ENCODE results near the gene EBI3. TPM values are rescaled to one million over a fixed set of nuclear protein-coding genes. Genes with fewer than 3 reads are reported as not detected.
"Not testable (repeated sequence)": the region's sequence is repeated elsewhere in the genome, so short reads cannot be mapped to it uniquely, and the experiment has no call there.

The EBI3 gene
- polyA plus RNA-seq, 4 donors, result 0.18 to 0.68 (median 0.51) TPM

DNA sequence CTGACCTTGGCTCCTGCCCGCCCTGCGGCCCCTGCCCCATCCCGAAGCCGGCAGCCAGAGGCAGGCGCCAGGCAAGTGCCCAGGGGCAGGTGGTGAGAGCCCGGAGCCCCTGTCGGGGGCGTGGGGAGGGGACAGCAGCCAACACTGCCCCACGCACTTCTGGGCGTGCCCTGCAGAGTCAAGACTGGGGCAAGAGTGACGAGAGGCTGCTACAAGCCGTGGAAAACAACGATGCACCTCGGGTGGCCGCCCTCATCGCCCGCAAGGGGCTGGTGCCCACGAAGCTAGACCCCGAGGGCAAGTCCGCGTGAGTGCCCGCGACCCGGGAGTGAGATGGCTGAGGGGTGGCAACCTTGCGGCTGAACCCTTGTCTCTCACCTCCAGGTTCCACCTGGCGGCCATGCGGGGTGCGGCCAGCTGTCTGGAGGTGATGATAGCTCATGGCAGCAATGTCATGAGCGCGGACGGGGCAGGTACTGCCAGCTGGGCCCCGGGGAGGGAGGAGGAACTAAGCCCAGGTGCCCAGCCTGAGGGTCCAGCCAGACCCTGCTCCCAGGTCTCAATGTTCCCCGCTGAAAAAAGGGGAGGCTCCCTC is 29.5 kb upstream of the EBI3 start:
- no peak for DNase-seq (ENCODE audit: low read depth in 4 of 4, low spot score in 2 of 4)

DNA sequence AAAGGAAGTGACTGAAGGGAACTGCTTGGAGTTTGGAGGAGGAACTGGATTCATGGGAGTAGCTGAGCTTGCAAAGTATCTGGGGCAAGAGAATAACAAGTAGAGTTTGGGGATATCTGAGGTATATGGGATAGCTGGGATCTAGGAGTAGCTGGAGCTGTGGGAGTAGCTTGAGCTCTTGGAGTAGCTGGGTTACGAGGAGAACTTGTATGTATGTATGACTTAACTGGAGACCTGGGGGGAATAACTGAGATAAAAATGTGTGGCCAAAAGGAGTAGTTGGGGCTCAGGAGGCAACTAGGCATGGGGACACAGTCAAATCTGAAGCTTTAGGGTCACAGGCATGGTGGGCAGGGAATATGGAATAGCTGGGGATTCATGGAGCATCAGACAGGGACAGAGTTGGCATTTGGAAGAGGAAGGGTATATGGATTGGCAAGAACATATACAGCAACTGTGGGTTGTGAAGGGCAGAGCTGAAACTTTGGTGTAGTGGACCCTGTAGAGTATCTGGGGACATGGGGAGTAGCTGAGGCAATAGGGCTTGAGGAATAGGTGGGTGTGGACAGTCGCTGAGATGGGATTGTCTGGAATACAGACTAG is 28.3 kb upstream of the EBI3 start:
- no peak for DNase-seq (ENCODE audit: low read depth in 4 of 4, low spot score in 2 of 4)

DNA sequence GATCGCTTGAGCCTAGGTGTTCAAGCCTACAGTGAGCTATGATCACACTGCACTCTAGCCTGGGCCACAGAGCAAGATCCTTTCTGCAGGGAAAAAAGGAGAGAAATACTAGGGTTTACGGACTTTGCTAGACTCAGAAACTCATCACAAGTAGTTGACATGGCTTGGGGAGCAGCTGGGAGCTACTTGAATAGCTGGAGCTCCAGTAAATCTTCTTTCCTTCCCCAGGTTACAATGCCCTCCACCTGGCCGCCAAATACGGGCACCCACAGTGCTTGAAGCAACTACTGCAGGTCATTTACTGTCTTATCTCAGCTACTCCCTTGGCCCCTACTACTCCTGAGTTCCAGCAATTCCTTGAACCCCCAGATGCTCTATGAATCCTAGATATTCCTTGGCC is 27.5 kb upstream of the EBI3 start:
- no peak for DNase-seq (ENCODE audit: low read depth in 4 of 4, low spot score in 2 of 4)

DNA sequence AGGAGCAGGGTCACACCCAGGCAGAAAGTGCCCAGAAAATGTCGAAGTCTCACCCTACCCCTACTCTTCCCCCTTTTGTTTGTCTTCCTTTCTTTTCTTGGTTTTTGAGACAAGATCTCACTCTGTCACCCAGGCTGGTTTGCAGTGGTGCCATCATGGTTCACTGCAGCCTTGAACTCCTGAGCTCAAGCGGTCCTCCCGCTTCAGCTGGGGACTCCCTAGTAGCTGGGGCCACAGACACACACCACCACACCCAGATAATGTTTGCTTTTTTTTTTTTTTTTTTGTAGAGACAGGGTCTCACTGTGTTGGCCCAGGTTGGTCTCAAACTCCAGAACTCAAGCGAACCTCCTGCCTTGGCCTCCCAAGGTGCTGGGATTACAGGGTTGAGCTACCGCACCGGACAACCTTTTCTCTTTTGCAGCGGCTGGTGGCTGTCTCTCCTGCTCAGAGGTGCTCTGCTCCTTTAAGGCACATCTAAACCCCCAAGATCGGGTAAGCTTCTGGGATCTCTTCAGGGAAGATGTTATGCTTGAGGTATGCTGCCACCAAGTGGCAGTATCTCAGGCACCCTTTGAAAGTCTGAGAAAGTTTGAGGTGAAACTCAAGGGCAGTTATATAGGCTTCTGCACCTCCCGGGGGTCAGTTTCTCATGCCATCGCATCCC is 22.4 kb upstream of the EBI3 start:
- no peak for DNase-seq (ENCODE audit: low read depth in 4 of 4, low spot score in 2 of 4)

DNA sequence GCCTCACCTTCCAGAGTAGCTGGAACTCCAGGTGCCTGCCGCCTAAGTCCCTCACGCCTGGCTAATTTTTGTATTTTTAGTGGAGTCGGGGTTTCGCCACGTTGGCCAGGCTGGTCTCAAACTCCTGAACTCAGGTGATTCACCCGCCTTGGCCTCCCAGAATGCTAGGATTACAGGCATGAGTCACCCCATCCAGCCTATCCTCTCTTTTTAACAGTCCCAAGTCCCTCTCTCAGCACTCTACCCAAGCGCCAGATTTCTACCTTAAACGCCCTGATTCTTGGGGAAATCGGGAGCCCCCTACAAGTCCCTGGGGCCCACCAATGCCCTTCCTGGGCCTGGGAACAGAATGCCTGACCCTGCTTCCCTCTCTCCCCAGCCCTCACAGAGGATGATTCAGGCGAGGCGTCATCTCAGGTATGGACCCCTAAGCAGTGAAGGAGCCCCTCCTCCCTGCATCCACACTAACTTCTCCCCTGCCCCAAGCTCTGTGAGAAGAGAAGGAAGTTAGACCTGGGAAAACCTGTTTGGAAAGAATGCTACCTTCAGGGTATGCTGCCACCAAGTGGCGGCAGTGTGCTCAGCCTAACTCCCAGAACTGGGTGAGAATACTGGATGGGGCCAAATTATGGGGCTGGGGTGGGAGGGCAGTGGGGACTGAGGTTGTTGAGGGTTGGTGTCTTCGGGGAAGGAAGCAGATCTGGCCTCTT is 20.8 kb upstream of the EBI3 start:
- DNase-seq (ENCODE audit: low read depth in 4 of 4, low spot score in 2 of 4), result no peak

DNA sequence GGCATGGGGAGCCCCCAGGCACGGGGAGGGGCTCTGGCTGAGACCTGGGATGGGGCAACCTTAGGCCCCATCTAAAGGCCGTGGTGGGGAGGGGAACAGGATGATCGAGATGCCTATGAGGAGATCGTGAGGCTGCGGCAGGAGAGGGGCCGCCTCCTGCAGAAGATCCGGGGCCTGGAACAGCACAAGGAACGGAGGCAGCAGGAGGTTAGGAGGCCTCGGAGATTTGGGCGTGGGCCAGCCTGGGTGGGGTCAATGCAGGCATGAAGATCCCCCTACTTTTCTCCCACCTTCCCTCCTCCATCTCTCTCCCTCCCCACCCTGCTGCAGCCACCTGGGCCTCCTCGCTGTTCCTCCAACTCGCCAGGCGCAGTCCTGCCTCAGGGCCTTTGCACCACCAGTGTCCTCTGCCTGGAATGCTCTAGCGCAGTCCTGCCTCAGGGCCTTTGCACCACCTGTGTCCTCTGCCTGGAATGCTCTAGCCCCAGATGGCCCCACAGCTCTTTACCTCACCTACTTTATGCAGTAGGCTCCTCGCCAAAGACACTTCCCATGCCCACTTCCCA is 19.1 kb upstream of the EBI3 start:
- no peak for DNase-seq (ENCODE audit: low read depth in 4 of 4, low spot score in 2 of 4)

DNA sequence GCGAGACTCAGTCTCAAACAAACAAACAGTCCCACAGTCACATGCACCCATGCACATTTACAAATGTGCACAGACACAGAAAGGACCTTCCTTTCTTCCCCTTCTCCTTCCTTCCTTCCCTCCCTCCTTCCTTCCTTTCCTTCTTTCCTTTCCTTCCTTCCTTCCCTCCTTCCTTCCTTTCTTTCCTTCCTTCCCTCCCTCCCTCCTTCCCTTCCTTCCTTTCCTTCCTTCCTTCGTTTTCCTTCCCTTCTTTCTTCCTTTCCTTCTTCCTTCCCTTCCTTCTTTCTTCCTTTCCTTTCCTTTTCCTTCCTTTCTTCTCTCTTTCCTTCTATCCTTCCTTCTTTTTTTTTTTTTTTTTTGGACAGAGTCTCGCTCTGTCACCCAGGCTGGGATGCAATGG is 16.2 kb upstream of the EBI3 start:
- DNase-seq (ENCODE audit: low read depth in 4 of 4, low spot score in 2 of 4), result no peak

DNA sequence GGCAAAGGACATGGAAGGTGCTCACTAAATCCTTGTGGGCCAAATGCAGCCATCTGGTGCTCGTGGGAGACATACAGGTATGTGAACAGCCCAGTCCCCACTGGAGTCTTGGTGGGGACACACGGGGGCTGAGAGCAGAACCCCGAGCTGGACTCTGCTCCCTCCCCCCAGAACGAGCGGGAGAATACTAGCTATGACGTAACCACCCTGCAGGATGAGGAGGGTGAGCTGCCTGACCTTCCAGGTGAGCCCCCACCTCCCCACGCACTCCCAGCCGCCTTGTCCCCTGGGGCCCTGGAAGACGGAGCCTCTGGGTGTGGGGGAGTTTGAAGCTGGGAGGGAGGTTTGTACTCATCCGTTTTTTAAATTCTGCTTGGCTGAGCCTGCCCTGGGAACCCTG is 13.5 kb upstream of the EBI3 start:
- no peak for DNase-seq (ENCODE audit: low read depth in 4 of 4, low spot score in 2 of 4)

DNA sequence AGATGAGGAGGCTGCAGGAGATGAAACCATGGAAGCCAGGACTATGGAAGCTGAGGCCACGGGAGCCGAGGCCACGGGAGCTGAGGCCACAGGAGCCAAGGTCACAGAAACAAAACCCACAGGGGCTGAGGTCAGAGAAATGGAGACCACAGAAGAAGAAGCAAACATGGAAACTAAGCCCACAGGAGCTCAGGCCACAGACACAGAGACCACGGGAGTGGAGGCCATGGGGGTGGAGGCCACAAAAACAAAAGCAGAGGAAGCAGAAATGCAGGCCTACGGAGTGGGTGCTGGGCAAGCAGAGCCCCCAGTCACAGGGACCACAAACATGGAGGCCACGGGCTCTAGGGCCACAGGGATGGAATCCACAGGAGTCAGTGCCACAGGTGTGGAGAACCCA is 12.5 kb upstream of the EBI3 start:
- no peak for DNase-seq (ENCODE audit: low read depth in 4 of 4, low spot score in 2 of 4)

DNA sequence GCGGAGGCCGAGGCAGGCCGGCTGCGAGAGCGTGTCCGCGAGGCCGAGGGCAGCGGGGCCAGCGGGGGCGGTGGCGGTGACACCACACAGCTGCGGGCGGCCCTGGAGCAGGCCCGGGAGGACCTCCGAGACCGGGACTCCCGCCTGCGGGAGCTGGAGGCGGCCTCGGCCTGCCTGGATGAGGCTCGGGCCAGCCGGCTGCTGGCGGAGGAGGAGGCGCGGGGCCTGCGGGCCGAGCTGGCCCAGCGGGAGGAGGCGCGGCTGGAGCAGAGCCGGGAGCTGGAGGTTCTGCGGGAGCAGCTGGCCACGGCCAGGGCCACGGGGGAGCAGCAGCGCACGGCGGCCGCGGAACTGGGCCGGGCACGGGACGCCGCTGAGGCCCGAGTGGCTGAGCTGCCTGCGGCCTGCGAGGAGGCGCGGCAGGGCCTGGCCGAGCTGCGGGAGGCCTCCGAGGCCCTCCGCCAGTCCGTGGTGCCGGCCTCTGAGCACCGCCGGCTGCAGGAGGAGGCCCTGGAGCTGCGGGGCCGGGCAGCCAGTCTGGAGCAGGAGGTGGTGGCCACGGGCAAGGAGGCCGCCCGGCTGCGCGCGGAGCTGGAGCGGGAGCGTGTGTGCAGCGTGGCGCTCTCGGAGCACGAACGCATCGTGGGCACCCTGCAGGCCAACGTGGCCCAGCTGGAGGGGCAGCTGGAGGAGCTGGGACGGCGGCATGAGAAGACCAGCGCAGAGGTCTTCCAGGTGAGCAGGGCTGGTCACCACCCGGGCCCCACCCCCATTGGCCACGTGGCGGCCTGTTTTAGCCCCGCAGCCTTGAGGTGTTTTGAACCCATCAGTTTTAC is 11.7 kb upstream of the EBI3 start:
- DNase-seq (ENCODE audit: low read depth in 4 of 4, low spot score in 2 of 4), result no peak

DNA sequence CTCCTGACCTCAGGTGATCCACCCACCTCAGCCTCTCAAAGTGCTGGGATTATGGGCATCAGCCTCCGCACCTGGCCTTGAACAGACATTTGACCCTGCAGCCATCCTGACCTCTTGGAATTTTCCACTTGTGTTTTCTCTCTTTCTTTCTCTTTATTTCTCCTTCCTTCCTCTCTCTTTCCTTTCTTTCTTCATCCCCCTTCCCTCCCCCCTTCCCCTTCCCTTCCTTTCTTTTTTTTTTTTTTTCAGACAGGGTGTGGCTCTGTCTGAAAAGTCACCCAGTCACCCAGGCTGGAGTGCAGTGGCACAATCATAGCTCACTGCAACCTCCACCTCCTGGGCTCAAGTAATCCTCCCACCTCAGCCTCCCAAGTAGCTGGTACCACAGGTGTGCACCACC is 10.8 kb upstream of the EBI3 start:
- DNase-seq (ENCODE audit: low read depth in 4 of 4, low spot score in 2 of 4), result not testable (repeated sequence)

DNA sequence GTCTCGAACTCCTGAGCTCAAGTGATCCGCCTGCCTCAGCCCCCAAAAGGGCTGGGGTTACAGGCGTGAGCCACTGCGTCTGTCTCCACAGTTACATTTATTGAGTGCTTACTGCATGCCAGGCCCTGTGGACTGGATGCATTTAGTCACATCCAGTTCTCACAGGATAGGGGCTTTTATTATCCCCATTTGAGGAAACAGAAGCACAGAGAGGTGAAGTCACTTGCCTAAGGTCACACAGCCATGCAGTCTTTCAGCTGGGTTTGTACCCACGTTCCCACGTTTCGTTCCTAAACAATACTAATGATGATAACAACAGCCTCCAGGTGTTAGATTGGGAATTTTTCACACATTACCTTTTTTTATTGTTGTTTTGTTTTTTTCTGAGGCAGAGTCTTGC is 9.1 kb upstream of the EBI3 start:
- DNase-seq (ENCODE audit: low read depth in 4 of 4, low spot score in 2 of 4), result no peak

DNA sequence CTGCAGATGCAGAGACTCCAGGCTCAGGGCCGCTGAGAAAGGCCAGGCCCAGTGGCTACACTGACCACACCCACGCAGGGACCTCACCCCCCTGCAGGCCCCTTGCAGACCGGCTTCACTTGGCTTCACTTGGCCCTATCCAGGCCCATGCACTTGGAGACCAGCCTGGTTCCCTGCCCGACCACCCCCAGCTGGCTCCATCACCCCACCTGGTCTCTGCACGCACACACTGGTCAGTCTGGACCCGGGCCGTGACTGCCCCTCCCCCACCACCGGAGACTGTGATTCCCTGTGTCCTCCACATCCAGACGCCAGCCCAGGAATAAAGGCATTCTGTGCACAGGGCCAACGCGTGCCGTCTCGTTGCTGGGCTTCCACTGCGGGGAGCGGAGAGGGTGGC is 4.9 kb upstream of the EBI3 start:
- DNase-seq (ENCODE audit: low read depth in 4 of 4, low spot score in 2 of 4), result no peak

DNA sequence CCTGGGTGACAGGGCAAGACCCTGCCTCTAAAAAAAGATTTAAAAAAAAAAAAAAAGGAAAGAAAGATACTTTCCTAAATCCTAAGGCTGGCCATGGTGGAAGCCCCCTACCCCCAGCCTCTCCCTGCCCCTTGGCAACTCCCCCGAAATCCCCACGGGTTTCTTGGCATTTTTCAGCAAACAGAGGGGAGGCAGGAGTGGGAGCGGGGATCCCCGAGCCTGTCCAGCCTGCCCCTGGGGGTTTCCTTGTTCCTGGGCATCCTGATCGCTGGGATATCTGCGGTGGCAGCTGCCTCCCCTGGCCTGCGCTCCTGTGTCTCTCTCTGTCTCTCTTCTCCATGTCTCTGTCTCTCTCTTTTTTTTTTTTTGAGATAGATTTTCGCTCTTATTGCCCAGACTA is 3.4 kb upstream of the EBI3 start:
- DNase-seq (ENCODE audit: low read depth in 4 of 4, low spot score in 2 of 4), result no peak

DNA sequence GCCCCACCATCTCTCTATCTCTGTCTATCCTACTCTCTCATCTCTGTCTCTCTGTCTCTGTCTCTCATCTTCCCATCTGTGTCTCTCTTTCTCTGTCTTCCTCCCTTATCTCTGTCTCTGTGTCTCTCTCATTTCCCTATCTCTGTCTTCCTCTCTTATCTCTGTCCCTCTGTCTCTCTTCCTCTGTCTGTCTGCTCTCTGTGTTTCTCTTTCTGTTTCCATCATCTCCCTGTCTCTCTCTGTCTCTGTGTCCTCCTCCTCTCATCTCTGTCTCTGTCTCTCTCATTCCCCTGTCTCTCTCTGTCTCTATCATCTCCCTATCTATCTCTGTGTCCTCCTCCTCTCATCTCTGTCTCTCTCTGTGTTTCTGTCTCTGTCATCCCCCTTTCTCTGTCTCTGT is 1.6 kb upstream of the EBI3 start:
- DNase-seq (ENCODE audit: low read depth in 4 of 4, low spot score in 2 of 4), result no peak

DNA sequence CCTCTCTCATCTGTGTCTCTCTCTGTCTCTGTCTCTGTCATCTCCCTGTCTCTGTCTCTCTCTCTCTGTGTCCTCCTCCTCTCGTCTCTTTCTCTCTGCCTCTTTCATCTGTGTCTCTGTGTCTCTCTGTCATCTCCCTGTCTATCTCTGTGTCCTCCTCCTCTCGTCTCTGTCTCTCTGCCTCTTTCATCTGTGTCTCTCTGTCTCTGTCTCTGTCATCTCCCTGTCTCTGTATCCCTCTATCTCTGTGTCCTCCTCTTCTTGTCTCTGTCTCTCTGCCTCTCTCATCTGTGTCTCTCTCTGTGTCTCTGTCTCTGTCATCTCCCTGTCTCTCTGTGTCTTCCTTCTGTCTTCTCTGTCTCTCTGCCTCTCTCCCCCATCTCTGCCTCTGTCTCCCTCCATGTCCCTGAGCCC is 551 bp upstream of the EBI3 start:
- DNase-seq (ENCODE audit: low read depth in 4 of 4, low spot score in 2 of 4), result no peak

DNA sequence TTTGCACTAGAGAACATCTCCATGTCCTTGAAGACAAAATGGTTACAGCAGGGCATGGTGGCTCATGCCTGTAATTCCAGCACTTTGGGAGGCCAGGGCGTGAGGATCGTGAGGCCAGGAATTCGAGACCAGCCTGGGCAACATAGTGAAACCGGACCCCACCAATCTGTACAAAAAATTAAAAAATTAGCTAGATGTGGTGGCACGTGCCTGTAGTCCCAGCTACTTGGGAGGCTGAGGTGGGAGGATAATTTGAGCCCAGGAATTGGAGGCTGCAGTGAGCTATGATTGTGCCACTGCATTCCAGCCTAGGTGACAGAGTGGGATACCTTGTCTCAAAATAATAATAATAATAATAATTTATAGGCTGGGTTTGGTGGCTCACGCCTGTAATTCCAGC is 914 bp downstream of the EBI3 start:
- DNase-seq (ENCODE audit: low read depth in 4 of 4, low spot score in 2 of 4), result not testable (repeated sequence)

DNA sequence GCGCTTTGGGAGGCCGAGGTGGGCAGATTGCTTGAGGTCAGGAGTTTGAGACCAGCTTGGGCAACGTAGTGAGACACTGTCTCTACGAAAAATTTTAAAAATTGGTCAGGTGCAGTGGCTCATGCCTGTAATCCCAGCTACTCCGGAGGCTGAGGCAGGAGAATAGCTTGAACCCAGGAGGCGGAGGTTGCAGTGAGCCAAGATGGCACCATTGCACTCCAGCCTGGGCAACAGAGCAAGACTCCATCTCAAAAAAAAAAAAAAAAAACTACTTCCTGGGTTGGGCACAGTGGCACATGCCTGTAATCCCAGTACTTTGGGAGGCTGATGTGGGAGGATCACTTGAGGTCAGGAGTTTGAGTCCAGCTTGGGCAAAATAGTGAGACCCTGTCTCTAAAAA is 2.2 kb downstream of the EBI3 start:
- not testable (repeated sequence) for DNase-seq (ENCODE audit: low read depth in 4 of 4, low spot score in 2 of 4)

DNA sequence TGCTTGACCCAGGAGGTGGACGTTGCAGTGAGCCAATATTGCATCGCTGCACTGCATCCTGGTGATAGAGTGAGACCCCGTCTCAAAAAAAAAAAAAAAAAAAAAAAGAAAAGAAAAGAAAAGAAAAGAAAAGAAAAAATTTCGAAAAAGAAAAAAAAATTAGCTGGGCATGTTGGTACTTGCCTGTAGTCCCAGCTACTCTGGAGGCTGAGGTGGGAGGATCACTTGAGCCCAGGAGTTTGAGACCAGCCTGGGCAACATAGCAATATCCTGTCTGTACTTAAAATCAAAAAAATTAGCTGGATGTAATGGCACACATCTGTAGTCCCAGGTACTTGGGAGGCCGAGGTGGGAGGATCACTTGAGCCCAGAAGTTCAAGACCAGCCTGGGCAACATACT is 2.8 kb downstream of the EBI3 start:
- not testable (repeated sequence) for DNase-seq (ENCODE audit: low read depth in 4 of 4, low spot score in 2 of 4)

DNA sequence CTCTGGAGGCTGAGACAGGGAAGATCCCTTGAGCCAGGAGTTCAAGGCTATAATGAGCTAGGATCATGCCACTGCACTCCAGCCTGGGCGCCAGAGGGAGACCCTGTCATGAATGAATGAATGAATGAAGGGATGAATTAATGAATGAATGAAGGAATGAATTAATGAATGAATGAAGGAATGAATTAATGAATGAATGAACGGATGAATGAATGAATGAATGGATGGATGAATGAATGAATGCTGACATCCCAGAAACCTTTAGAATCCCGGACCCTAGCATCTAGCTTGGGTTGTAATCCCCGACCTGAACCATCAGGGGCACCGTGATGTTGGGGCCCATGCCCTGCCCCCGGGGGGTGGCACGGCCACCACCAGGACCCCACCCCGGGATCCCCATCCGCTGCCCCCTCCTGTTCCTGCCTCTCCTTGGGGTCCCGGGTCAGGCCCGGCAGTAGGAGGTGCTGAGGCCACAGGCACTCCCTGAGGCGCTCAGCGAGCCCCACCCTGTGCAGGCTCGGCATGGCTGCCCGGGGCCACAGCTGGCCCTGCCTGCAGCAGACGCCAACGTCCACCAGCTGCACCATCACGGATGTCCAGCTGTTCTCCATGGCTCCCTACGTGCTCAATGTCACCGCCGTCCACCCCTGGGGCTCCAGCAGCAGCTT is 3.4 kb downstream of the EBI3 start:
- no peak for DNase-seq (ENCODE audit: low read depth in 4 of 4, low spot score in 2 of 4)
